ENCODE results near the gene SCYGR3. TPM values are rescaled to one million over a fixed set of nuclear protein-coding genes. Genes with fewer than 3 reads are reported as not detected.

SCYGR3 gene
- total RNA-seq, 2 experiments from 2014 or later = not detected

Other genes with a start within 250 kb of the SCYGR3 start
- not detected for gene TM4SF20, start 235.5 kb downstream of the SCYGR3 start, total RNA-seq
- gene SCYGR1, start 226.9 kb downstream of the SCYGR3 start, total RNA-seq = not detected
- 10 to 100 TPM; 51.0 to 56.0 TPM for gene AGFG1, start 142.7 kb downstream of the SCYGR3 start, total RNA-seq
- not detected for gene SCYGR2, start 15.9 kb downstream of the SCYGR3 start, total RNA-seq
- not detected for gene SCYGR4, start 2.7 kb upstream of the SCYGR3 start, total RNA-seq
- gene SCYGR5, start 52.0 kb upstream of the SCYGR3 start, total RNA-seq = not detected
- gene SLC19A3, start 103.2 kb upstream of the SCYGR3 start, total RNA-seq = not detected
- gene SCYGR6, start 109.9 kb upstream of the SCYGR3 start, total RNA-seq = not detected
- not detected for gene SCYGR7, start 113.5 kb upstream of the SCYGR3 start, total RNA-seq
- gene SCYGR8, start 131.1 kb upstream of the SCYGR3 start, total RNA-seq = not detected
- gene CCL20, start 199.0 kb upstream of the SCYGR3 start, total RNA-seq = 1 to 10 TPM; 2.3 to 2.4 TPM

Data from CD8-positive, alpha-beta T cell (primary cell).